GM21528 (cell line): ENCODE data around the gene TACC2.
"Not testable (repeated sequence)": the region's sequence is repeated elsewhere in the genome, so short reads cannot be mapped to it uniquely, and the experiment has no call there.

Experiments used
- ATAC-seq: cut with Tn5 transposase; IDR thresholded peaks from one replicate; pipeline ENCODE4 v1.9.1; 2021; ENCODE audit warnings: mild to moderate bottlenecking, moderate library complexity; ENCODE audit not compliant: unreplicated experiment, low FRiP score

The TACC2 gene

GRCh38 chr10:122054048-122055025 lies 65.4 kb downstream of the TACC2 start:
- no peak for ATAC-seq

GRCh38 chr10:122055252-122055651 lies 66.3 kb downstream of the TACC2 start:
- ATAC-seq, result no peak

GRCh38 chr10:122056431-122057094 lies 67.6 kb downstream of the TACC2 start:
- no peak for ATAC-seq

GRCh38 chr10:122057841-122058413 lies 69.0 kb downstream of the TACC2 start:
- ATAC-seq, result no peak

GRCh38 chr10:122060250-122060649 lies 71.3 kb downstream of the TACC2 start:
- no peak for ATAC-seq

DNA sequence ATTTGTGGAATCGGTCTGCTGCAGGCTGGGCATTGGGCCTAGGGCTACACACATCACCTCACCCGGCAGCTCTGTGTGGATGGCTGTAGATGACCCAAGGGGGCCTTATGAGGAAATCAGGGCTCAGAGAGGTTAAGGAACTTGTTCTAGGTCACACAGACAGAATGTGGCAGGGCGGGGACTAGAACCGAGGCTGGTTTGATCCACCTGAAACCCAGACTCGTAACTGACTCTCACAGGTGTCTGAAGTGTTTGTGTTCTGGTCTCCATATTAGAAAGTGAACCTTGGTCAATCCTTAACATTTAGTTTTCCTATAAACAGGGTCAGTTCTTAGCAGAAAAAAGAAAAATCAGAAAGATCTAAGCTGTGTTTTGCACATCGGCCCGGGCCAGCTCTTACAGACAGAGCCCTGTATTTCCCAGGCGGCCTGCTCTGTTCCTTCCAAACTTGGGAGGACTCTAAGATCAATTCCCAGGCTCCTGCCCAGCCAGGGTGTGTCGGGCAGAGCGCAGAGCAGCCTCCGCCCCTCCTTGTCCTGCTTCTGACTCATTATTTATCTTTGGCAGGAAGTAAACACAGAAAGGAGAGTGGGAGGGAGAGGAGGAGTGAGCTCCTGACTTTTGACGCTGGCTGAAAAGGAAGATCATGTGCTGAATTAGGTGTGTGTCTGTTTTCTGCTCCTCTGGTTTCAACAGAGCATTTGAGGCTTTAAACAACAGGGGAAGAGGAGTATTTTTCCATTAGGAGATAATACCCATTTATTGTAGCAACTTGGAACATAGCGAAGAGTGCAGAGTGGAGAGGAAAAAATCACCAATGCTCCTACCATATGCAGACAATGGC lies 74.1 kb downstream of the TACC2 start:
- no peak for ATAC-seq

- not testable (repeated sequence) for ATAC-seq
These were observed 77.5 kb downstream of the TACC2 start for GRCh38 chr10:122066337-122066939.

DNA sequence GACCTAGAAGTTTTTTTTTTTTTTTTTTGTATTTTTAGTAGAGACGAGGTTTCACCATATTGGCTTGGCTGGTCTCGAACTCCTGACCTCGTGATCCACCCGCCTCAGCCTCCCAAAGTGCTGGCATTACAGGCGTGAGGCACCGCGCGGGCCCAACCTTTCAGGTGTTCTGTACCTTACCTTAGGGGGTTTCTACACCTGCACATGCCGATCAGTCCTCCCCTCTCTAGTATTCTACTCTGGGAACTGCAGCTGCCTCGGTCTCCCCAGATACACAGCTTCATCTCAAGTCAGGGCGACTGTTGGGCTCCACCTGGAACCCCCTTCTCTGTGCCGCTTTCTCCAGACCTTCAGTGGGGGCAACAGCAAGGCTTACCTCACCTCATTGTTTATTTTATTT lies 79.9 kb downstream of the TACC2 start:
- ATAC-seq, result no peak

DNA sequence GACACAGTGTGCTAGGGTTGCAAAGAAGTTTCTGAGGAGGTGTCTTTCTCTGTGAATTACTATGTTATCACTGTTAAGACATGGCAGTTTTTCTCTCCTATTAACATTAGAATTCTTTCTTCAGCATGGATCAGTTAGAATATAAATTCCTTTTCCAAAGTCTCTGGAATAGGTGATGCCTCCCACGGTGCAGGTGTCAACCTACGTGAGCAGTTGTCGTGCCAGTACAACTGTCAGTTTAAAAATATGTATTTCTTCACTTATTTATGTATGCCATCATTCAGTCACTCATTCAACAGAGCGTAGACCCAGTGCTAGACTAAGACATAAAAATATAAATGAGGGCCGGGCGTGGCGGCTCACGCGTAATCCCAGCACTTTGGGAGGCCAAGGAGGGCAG lies 83.5 kb downstream of the TACC2 start:
- no peak for ATAC-seq

DNA sequence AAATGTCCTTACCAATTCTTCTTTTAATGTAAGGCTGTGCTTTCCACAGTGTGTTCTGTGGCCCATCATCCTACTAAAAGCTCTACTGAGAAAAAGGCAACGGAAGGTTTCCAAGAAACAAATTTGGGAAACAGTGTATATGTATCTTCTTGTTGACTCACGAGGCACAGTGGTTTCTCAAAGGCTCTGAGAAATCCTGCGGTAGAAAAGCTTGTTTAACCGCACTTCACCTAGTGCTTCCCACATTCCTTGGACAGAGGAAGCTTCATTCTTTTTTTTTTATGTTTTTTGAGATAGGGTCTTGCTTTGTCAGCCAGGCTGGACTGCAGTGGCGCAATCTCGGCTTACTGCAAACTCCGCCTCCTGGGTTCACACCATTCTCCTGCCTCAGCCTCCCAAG lies 84.5 kb downstream of the TACC2 start:
- ATAC-seq, result no peak

- no peak for ATAC-seq
These were observed 86.2 kb downstream of the TACC2 start for GRCh38 chr10:122075171-122075570.

- not testable (repeated sequence) for ATAC-seq
These were observed 86.9 kb downstream of the TACC2 start for GRCh38 chr10:122075876-122076275.

DNA sequence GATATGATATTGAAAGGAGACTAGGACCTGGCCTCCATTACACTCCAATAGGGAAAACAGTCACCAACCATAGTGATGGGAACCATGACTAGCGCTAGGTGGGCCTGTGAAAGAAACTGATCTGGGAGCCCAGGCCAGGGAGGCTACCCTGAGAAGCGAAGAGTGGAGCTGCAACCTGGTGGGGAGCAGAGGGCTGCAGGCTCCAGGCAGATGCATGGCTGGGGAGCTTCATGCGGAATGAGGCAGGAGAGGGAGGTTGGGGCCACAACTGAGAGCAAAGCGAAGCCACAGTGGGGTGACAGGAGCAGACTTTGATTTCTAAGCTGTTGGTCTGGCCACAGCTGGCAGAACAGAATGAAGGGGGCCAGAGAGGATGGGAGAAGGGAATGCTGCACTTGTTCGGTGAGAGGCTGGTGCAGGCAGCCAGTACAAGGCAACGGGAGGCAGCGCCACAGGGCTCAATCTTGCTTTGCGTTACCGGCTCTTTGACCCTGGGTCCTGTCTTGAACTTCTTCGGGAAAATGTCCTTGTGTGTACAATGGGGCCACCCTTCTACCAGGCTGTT lies 88.4 kb downstream of the TACC2 start:
- no peak for ATAC-seq

GRCh38 chr10:122078326-122078725 lies 89.4 kb downstream of the TACC2 start:
- no peak for ATAC-seq

DNA sequence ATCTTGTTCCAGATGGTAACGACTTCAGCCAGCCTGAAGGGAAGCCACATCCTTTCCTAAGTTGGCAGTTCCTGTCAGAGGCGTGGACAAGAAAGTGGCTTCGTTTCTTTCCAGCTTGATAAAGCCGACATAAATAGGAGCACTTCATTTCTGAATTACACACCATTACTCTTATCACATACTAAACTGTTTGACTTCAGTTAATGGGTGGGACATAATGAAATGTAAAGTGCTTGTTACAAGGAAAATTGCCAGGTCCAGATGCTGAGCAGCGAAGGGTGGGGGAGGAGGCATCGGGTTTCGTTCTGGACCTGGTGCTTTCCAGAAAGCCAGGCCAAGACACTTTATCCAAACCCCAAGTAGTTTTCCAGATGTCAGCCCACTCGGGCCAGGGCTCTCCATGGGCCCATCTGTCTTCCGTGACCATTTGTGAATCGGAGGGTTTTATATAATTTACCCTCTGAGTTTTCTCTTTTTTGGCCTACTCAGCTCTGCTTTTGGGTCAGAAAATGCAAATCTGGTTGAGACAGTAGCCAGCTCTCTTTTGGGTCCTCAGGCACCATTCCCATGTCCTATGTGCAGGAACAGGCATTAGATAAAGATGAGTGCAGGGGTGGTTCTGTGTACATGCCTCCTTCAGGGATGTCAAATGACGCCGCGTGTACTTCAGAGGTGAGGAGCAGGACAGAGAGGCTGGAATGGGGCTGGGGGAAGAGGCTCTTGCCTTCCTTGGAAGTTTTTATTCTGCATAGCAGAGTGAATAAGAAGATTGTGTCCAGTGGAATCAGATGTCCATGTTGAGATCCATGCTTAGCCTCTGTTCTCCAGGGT lies 90.2 kb downstream of the TACC2 start:
- ATAC-seq, result no peak

DNA sequence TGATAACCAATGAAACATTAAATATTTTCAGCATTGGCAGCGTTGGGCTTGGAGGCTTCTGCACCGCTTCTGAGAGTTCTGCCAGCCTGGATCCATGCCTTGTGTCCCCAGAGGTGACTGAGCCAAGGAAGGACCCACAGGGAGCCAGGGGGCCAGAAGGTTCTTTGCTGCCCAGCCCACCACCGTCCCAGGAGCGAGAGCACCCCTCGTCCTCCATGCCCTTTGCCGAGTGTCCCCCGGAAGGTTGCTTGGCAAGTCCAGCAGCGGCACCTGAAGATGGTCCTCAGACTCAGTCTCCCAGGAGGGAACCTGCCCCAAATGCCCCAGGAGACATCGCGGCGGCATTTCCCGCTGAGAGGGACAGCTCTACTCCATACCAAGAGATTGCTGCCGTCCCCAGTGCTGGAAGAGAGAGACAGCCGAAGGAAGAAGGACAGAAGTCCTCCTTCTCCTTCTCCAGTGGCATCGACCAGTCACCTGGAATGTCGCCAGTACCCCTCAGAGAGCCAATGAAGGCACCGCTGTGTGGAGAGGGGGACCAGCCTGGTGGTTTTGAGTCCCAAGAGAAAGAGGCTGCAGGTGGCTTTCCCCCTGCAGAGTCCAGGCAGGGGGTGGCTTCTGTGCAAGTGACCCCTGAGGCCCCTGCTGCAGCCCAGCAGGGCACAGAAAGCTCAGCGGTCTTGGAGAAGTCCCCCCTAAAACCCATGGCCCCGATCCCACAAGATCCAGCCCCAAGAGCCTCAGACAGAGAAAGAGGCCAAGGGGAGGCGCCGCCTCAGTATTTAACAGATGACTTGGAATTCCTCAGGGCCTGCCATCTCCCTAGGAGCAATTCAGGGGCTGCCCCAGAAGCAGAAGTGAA lies 93.9 kb downstream of the TACC2 start:
- no peak for ATAC-seq

GRCh38 chr10:122083478-122084025 lies 94.6 kb downstream of the TACC2 start:
- no peak for ATAC-seq
